ENCODE measurements around the gene LOXL4. TPM values are rescaled to one million over a fixed set of nuclear protein-coding genes. Genes with fewer than 3 reads are reported as not detected.

LOXL4 gene
- total RNA-seq, 1 experiment from 2014 or later: 1.3 TPM

DNA sequence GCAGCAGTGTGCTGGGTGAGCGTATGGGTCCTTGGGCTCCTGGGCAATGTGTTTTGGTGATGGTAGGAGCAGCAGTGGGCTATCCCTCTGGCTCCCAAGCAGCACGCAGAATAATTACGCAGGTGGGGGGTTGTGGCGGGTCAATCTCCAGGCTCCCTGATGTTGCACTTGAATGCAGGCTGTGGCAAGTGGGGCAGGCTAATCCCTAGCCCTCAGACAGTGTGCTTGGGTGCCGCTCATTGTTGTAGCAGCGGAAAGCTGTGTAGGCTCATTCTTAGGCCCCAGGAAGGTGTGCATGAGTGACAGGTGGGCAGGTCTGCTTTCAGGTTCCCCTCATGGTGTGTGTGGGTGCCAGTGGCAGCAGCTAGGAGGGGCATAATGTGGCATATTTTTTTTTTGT is 44.1 kb downstream of the LOXL4 start:
- H3K36me3 ChIP-seq (ENCODE audit: control insufficient read depth in 1 of 2, insufficient read depth in 2 of 2, low read length in 2 of 2): no peaks in the 10 kb centered on the region
- H3K4me1 ChIP-seq (ENCODE audit: control insufficient read depth in 1 of 2, insufficient read depth in 2 of 2, low read length in 2 of 2): no peaks in the 10 kb centered on the region
- no peaks in the 10 kb centered on the region; the same call in 1 of the 2 replicates for H4K20me1 ChIP-seq (ENCODE audit: insufficient read depth)
- intact Hi-C loops (cut with micrococcal nuclease): no loop called here
- H3K9me2 ChIP-seq (ENCODE audit: insufficient read depth): no peaks in the 10 kb centered on the region
- CTCF ChIA-PET: no interaction called here
- no peak overlapping the region for H3K4me2 ChIP-seq (ENCODE audit: low read length)
- ATAC-seq (no peak), DNase-seq (ENCODE audit: low read depth, low spot score) (no peak)
- H3K9me3 ChIP-seq (ENCODE audit: control insufficient read depth in 1 of 2, insufficient read depth in 1 of 2, low read depth in 1 of 2, low read length in 2 of 2): peaks cover 6% of the 10 kb centered on the region in 2 experiments; a peak in 2 of 4 replicates
- H3K9ac ChIP-seq (ENCODE audit: low read length): no peak overlapping the region
- H3K79me2 ChIP-seq (ENCODE audit: insufficient read depth, low read length): peaks cover 30% of the 10 kb centered on the region
- no peaks in the 10 kb centered on the region for H3K27me3 ChIP-seq (ENCODE audit: insufficient read depth, low read length)
- POLR2A ChIA-PET: no interaction called here
- TF ChIP-seq MAX (IDR thresholded peaks at IDR 0.05) (no peak), POLR2AphosphoS5 (IDR thresholded peaks at IDR 0.05; ENCODE audit: low read depth, low read length) (no peak), ZNF274 (IDR thresholded peaks at IDR 0.05; ENCODE audit: low read depth, low read length) (no peak), FOSL1 (IDR thresholded peaks at IDR 0.05; ENCODE audit: low read depth) (no peak), SP1 (IDR thresholded peaks at IDR 0.05; ENCODE audit: low read depth) (no peak), EZH2 (IDR thresholded peaks at IDR 0.05) (no peak), EZH2phosphoT487 (IDR thresholded peaks at IDR 0.05; ENCODE audit: borderline replicate concordance) (no peak), CEBPB (IDR thresholded peaks at IDR 0.05; ENCODE audit: low read depth) (no peak), SIN3A (IDR thresholded peaks at IDR 0.05; ENCODE audit: low read depth) (no peak), TCF7L2 (IDR thresholded peaks at IDR 0.05; ENCODE audit: borderline replicate concordance, extremely low read depth, insufficient read depth, insufficient read length) (no peak), SRF (IDR thresholded peaks at IDR 0.05; ENCODE audit: low read depth) (no peak), ZFX (IDR thresholded peaks at IDR 0.05) (no peak), EGR1 (IDR thresholded peaks at IDR 0.05; ENCODE audit: low read depth) (no peak), JUND (IDR thresholded peaks at IDR 0.05) (no peak), ELF1 (IDR thresholded peaks at IDR 0.05; ENCODE audit: borderline replicate concordance, low read depth) (no peak)
- TF ChIP-seq, protein P1, sequence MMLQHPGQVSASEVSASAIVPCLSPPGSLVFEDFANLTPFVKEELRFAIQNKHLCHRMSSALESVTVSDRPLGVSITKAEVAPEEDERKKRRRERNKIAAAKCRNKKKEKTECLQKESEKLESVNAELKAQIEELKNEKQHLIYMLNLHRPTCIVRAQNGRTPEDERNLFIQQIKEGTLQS (IDR thresholded peaks at IDR 0.05): no peak
- TF ChIP-seq, protein P2, sequence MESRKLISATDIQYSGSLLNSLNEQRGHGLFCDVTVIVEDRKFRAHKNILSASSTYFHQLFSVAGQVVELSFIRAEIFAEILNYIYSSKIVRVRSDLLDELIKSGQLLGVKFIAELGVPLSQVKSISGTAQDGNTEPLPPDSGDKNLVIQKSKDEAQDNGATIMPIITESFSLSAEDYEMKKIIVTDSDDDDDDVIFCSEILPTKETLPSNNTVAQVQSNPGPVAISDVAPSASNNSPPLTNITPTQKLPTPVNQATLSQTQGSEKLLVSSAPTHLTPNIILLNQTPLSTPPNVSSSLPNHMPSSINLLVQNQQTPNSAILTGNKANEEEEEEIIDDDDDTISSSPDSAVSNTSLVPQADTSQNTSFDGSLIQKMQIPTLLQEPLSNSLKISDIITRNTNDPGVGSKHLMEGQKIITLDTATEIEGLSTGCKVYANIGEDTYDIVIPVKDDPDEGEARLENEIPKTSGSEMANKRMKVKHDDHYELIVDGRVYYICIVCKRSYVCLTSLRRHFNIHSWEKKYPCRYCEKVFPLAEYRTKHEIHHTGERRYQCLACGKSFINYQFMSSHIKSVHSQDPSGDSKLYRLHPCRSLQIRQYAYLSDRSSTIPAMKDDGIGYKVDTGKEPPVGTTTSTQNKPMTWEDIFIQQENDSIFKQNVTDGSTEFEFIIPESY (IDR thresholded peaks at IDR 0.05; ENCODE audit: extremely low read depth, insufficient replicate concordance, low read length): no peak
- TF ChIP-seq, protein P3, sequence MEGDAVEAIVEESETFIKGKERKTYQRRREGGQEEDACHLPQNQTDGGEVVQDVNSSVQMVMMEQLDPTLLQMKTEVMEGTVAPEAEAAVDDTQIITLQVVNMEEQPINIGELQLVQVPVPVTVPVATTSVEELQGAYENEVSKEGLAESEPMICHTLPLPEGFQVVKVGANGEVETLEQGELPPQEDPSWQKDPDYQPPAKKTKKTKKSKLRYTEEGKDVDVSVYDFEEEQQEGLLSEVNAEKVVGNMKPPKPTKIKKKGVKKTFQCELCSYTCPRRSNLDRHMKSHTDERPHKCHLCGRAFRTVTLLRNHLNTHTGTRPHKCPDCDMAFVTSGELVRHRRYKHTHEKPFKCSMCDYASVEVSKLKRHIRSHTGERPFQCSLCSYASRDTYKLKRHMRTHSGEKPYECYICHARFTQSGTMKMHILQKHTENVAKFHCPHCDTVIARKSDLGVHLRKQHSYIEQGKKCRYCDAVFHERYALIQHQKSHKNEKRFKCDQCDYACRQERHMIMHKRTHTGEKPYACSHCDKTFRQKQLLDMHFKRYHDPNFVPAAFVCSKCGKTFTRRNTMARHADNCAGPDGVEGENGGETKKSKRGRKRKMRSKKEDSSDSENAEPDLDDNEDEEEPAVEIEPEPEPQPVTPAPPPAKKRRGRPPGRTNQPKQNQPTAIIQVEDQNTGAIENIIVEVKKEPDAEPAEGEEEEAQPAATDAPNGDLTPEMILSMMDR (IDR thresholded peaks at IDR 0.05 in 2 of 3, conservative IDR thresholded peaks at IDR 0.05 in 1 of 3; ENCODE audit: borderline replicate concordance in 1 of 3, insufficient read depth in 1 of 3, low read depth in 2 of 3, low read length in 2 of 3): no peak
- H3K4me3 ChIP-seq (replicated peaks in 1 of 2; ENCODE audit: low read depth in 1 of 2, low read length in 2 of 2): no peak overlapping the region
- H2AFZ ChIP-seq (ENCODE audit: low read depth, low read length, poor library complexity, severe bottlenecking): no peak overlapping the region
- BruUV-seq (replicated peaks): no TSS peak
- RAD21 ChIA-PET (ENCODE audit: low non-redundant PET in 1 of 2, low total read pairs in 2 of 2, uncharacterized antibody in 2 of 2, unreplicated experiment in 2 of 2): no interaction called here
- no peak overlapping the region for H3K27ac ChIP-seq (ENCODE audit: low read depth, low read length)
